ENCODE data around the gene FH.

Gene FH

DNA sequence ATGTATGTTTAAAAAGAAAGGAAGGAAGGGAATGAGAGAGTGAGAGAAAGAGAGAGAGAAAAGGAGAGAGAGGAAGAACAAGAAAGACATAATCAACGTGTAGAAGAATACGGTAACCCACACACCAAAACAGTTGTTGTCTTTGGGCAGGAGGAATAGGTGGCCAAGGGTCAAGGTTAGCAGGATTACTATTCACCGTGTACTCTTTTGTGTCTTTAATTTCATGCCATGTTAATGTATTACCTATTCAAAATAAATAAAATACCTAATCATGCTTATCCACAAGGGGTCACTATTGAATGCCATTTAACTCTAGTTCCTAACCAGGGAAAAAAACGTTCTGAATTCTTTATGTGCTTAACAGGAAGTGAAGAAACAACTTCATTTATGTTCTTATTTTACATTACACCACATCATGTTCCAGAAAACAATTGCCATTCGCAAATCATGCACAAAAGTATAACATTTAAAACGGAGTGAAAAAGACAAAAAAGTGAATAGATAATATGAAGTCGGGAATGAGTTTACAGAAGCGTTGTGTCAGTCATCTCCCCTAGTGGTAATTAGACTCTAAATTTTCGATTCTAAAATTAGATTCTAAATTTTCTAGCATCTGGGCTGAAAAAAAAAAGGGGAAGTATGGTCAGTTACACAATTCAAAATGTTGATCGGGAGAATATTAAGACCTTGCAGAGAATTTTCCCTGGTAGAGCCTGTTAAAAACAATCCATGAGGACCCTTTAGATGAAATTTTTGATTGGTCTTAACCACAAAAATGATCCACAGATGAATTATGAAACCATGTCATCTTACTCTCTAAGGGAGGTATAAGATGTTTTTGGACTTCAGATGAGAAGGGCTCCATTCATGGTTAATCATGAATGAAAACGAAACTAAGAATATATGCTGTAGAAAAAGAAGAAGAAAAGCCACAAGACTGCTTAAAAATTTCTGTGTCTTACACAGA, 11.9 kb upstream of the FH start:
- intact Hi-C loops (cut with DNase I), result loop anchor here (10.0 kb wide), 1 partner anchor 93 kb away; no protein-coding TSS in a partner anchor
- DNase-seq, result no peak

GRCh38 chr1:241527146-241527545, 7.6 kb upstream of the FH start:
- intact Hi-C loops (cut with DNase I), result loop anchor here (10.0 kb wide), 1 partner anchor 318 kb away; the partner anchor contains the start of gene EXO1
- no peak for DNase-seq

DNA sequence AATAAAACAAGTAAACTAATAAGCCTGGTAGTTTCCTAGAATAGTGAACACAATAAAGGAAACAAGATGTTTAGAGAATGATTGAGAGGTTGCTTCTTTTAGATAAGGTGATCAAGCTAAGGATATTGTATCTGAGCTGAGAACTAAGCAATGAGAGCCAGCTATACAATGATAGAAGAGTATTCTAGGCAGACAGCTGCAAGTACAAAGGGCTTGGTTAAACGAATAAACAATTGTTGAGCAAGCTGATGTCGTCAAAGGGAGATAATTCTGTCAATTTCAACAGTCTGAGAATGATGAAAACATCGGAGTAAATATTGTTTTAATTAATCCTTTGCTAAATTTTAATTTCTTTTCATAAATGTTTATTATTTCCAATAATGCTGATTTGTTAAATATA, 5.5 kb upstream of the FH start:
- intact Hi-C loops (cut with DNase I), result loop anchor here (10.0 kb wide), 1 partner anchor 320 kb away; the partner anchor contains the start of gene EXO1
- no peak for DNase-seq

GRCh38 chr1:241521718-241522117, 2.2 kb upstream of the FH start:
- no peak for DNase-seq
- intact Hi-C loops (cut with DNase I), result loop anchor here (10.0 kb wide), 1 partner anchor 323 kb away; the partner anchor contains the start of gene EXO1

- intact Hi-C loops (cut with DNase I), result loop anchor here (10.0 kb wide), 1 partner anchor 325 kb away; the partner anchor contains the start of gene EXO1
- DNase-seq, result no peak
These were observed 518 bp upstream of the FH start for GRCh38 chr1:241520080-241520465.

GRCh38 chr1:241518476-241519307, 863 bp downstream of the FH start:
- intact Hi-C loops (cut with DNase I), result no loop called here

DNA sequence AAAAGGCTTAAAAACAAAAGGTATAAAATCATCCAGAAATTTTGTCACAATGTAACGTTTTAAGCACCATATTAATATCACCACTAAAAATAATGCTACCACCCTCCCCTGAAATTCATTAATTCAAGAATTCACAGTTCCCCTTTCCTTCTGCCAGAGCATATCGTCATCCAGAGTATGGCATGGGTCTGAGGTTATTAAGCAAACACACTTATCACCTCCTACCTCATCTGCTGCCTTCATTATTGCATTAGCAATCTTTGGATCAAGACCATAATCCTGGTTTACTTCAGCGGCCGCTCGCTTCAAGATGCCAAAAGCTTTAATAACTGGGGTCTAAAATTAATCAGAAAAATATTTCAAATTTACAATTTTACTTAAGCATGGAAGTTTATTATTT, 6.2 kb downstream of the FH start:
- intact Hi-C loops (cut with DNase I), result no loop called here
- DNase-seq, result no peak

More at GRCh38 chr1:241518476-241519307, 863 bp downstream of the FH start:
- DNase-seq, result peak in 26 of 42 donors; percentile 2 to 53 (median 20)

- DNase-seq, result no peak
- intact Hi-C loops (cut with DNase I), result no loop called here
These were observed 12.2 kb downstream of the FH start for GRCh38 chr1:241507189-241507863.

DNA sequence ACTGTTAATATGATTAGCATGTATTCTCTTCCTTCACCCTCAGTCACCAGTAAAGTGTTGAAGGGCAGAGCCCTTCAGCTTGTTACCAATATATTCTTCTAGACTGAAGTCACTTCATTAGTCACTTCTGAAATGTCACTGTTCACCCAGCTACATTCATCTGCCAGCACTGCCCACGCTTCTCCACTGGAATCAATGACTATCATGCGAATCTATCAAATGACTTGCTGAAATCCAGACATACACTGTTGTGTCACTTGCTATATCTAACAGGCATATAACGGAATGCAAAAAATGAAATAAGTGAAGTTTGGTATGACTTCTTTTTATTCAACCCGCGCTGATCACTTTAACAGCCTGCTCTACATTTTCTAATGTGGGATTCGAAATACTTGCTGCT, 16.1 kb downstream of the FH start:
- peak in 33 of 42 donors; percentile 2 to 81 (median 38) for DNase-seq
- intact Hi-C loops (cut with DNase I), result no loop called here

- peak in 11 of 42 donors; percentile 10 to 40 (median 20) for DNase-seq
- intact Hi-C loops (cut with DNase I), result no loop called here
These were observed 19.6 kb downstream of the FH start for GRCh38 chr1:241499910-241500309.

- DNase-seq, result no peak
- intact Hi-C loops (cut with DNase I), result no loop called here
These were observed 23.8 kb downstream of the FH start for GRCh38 chr1:241495741-241496140.

DNA sequence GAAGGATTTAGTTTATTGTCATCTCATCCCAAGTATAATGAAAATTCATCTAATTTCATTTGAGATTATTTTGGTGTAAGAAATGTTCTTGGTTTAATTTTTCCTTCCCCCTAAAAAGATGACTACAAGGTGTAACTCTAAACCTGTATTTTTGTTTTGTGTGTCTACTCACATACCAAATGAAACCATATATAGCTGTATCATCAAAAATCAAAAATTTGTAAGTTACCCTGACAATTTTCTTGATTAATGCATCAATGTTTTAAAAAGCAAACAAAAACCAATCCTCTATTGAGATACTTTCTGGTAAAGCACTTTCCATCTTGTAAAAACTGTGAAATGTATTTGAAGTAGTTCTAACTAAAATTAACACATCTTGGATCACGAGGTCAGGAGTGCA, 30.8 kb downstream of the FH start:
- intact Hi-C loops (cut with DNase I), result no loop called here
- no peak for DNase-seq

- intact Hi-C loops (cut with DNase I), result no loop called here
- DNase-seq, result no peak
These were observed 34.0 kb downstream of the FH start for GRCh38 chr1:241485554-241485992.

GRCh38 chr1:241485145-241485544, 34.4 kb downstream of the FH start:
- no peak for DNase-seq

DNA sequence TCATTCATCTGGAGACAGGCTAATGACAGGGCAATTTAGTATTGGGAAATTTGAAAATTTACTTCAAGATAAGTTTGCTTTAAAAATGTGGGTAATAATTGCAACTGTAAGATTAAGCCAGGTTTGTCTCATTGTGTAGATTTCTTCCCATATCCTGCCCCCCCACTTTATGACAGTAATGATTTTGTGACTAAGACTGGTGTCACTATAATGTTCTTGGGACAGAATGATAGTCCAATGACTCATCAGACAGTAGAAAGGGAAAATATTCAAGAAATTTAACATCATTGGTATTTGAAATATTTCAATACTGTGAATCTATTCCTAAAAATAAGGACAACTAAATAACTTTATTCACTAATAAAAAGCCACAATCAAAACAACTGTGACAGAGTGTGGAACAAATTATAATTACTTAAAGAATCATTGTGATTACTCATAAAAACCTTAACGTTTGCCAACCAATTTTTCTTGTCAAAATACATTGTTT, 36.7 kb downstream of the FH start:
- intact Hi-C loops (cut with DNase I), result no loop called here
- peak in 3 of 42 donors; percentile 4 to 17 (median 10) for DNase-seq

More at GRCh38 chr1:241485145-241485544, 34.4 kb downstream of the FH start:
- intact Hi-C loops (cut with DNase I), result no loop called here

DNA sequence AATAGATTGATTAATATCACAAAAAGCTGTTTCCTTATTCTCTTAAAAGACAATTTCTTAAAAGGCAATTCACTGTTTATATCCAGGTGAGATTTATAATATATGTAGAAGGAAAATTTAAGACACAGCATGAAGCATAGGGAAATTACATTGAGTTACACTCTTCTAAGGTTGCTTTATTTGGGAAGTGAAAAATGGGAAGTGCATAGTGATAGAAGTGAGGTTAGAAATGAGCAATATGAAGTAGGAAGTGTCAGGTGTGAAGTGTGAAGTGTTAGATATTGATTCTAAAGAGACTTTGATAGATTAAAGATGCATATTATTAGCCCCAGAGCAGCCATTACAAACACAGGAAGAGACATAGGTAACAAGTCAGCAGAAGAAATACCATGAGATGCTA, 40.3 kb downstream of the FH start:
- intact Hi-C loops (cut with DNase I), result no loop called here
- no peak for DNase-seq

GRCh38 chr1:241475671-241476070, 43.9 kb downstream of the FH start:
- DNase-seq, result no peak
- intact Hi-C loops (cut with DNase I), result no loop called here

- intact Hi-C loops (cut with DNase I), result no loop called here
- DNase-seq, result no peak
These were observed 46.5 kb downstream of the FH start for GRCh38 chr1:241473026-241473425.

All from head of caudate nucleus (tissue), 42 donors.